ENCODE data around the gene LILRB5.
"Not testable (repeated sequence)": the region's sequence is repeated elsewhere in the genome, so short reads cannot be mapped to it uniquely, and the experiment has no call there.

The LILRB5 gene

GRCh38 chr19:54257116-54257480, at the start of gene LILRB5:
Gene LILRB5, minus strand, starts transcription at chr19:54257273. Its CDS starts 80 bp downstream, at chr19:54257193.
- DNase-seq: no peak

GRCh38 chr19:54305141-54305540, 48.1 kb upstream of the LILRB5 start:
- no peak for DNase-seq

DNA sequence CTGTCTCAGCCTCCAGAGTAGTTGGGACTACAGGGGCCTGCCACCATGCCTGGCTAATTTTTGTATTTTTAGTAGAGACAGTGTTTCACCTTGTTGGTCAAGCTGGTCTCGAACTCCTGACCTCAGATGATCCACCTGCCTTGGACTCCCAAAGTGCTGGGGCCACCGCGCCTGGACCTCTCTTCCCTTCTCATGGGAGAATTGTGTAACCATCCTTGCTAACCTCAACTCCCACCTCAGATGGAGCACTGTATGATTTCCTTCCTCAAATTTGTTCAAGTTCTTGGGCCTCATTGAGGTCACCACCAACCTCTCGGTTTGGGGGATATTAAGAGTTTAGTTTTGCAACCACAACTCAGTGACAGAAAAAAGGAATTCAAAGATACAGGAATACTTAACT, 45.2 kb upstream of the LILRB5 start:
- no peak for DNase-seq

DNA sequence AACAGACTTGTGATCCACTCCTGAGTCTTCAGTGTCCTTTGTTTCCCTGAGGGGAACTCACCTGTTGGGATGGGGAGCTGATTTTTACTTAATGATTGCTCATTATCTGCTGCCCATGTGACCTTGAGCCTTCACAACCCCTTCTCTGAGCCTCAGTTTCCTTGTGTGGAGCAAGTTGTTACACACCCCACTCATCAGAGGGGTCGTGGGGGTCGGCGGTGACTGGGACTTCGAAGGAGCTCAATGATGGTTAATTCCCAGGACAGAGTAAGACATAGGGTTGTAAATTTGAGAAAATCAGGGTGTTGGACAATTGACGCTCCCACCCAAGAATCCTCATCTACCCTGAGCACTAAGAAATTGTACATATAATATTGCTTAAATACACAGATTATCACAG, 42.4 kb upstream of the LILRB5 start:
- DNase-seq: no peak

GRCh38 chr19:54299126-54299498, 42.0 kb upstream of the LILRB5 start:
- no peak for DNase-seq

DNA sequence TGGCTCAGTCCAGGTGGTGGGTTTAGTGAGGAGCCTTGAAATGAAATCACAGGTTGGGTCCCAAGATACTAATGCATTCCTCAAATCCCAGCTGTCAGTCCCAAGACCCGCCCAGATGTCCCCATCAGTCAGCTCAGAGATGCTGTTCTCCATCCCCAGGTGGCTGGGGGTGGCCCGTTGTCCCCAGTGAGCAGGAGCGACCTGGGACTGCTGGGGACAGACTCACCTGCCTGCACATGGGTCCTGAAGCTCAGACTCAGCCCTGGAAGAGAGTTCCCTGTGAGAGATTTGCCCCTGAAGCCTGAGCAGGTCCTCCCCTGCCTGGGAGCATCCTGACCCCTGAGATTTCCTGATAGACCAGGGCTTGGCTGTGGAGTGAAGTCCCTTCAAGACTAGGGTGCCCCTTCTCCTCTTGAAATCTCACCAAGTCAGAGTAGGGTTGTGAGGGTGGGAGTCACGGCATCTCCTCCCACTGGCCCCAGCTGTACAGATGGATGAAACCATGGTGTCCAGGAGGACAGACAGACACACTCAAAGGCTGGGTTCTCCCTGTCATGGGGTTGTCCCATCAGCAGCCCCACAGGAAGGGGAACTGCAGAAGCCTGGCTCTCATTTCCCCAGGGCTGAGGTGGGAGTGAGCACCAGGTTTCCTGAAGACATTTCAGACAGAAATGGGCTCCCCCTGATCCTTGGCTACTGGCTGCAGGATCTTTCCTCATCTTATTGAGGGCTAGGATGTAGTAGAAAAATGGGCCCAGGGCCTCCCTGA, 41.5 kb upstream of the LILRB5 start:
- no peak for DNase-seq

GRCh38 chr19:54297759-54298305, 40.8 kb upstream of the LILRB5 start:
- no peak for DNase-seq

DNA sequence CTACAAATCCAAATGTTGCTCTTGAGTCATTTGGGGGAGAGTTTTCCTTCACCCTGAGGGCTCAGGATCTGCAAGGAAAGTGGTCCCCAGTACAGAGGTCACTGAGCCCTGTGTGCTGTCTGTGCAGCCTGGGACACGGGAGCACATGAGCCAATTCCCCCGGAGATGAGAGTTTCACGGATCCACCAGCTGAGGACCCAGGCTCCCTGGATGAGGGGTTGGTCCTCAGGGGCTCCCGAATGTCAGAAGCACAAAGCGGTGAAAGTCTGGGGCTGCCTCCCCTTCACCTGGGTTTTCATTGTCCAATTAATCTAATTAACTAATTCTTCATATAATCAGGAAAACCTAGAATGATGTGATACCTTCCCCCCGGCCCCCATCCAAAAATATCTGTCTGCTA, 37.5 kb upstream of the LILRB5 start:
- DNase-seq: no peak

GRCh38 chr19:54289160-54289559, 32.1 kb upstream of the LILRB5 start:
- not testable (repeated sequence) for DNase-seq

DNA sequence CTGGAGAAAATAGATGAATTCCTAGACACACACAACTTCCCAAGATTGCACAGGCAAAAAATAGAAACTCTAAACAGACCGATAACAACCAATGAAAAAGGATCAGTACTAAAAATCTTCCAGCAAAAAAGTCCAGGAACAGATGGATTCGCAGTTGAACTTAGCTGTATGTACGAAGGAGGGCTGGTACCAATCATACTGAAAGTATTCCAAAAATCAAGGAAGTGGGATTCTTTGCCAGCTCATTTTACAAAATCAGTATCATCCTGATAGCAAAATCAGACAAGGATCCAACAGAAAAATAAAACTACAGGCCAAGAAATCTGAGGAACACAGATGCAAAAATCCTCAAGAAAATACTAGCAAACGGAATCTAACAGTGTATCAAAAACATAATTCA, 30.4 kb upstream of the LILRB5 start:
- no peak for DNase-seq

- not testable (repeated sequence) for DNase-seq
Observed at GRCh38 chr19:54286283-54286682, 29.2 kb upstream of the LILRB5 start.

DNA sequence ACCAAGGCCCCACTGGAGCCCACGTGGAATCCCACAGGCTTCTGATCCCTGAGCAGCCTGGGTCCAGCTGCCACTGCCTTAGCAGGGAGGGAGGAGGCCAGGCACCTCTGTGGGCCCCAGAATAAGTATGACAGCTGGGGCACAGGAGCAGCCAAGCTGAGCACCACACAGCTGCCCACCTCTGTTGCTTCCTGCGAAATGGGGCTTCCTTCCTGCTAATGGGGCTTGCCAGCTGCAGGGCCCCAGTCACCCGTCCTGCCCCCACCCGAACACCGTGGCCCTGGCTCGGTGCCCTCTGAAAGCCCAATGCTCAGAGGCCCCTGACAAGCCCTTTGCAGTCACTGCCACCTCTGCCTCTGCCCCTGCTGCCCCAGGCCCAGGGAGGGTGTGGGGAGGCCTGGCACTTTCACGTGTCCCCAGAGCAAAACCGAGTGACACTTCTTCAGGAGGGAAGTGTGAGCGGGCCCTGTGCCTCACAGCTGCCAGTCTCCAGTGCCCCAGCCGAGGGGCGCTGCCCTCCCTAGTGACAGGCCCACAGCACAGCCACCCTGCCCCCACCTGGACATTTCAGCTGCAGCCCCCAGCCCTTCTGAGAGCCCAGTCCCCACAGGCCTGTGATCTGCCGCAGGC, 28.5 kb upstream of the LILRB5 start:
- not testable (repeated sequence) for DNase-seq

- DNase-seq: no peak
Observed at GRCh38 chr19:54282686-54283470, 25.8 kb upstream of the LILRB5 start.

GRCh38 chr19:54281729-54282075, 24.6 kb upstream of the LILRB5 start:
- not testable (repeated sequence) for DNase-seq

- no peak for DNase-seq
Observed at GRCh38 chr19:54281007-54281728, 24.1 kb upstream of the LILRB5 start, which contains the start of gene LILRB2. Gene LILRB2, minus strand, starts transcription at chr19:54281110. Its CDS starts 614 bp downstream, at chr19:54280496.

GRCh38 chr19:54280441-54280840, 23.4 kb upstream of the LILRB5 start:
- DNase-seq: peak in 1 of 51 donors; percentile 3

GRCh38 chr19:54280025-54280424, 23.0 kb upstream of the LILRB5 start:
- DNase-seq: not testable (repeated sequence)

- DNase-seq: no peak
Observed at GRCh38 chr19:54279406-54279962, 22.4 kb upstream of the LILRB5 start.

- not testable (repeated sequence) for DNase-seq
Observed at GRCh38 chr19:54278571-54279195, 21.6 kb upstream of the LILRB5 start.

GRCh38 chr19:54278056-54278455, 21.0 kb upstream of the LILRB5 start:
- not testable (repeated sequence) for DNase-seq

Measured in hypothalamus (tissue), 51 donors.